ENCODE data around the gene C18orf63.

DNA sequence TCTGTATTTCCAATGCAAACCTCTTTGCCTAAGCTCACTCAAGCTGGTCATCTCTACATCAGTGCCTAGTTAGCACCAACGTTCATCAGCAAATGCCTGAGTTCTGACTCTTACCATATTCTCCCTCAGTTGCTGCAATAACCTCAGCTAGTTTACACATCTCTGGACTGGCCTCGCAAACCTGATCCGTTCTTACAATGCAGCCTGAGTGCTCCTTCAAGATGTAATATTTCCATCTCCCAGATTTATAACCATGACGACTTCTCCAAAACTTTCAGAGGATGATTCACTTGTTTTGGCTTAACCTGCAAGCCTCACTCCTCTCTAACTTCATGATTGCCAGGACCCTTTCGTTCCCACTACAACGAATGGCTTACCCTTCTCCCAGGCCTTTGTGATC is 71.7 kb downstream of the C18orf63 start:
- TF ChIP-seq, protein P1, sequence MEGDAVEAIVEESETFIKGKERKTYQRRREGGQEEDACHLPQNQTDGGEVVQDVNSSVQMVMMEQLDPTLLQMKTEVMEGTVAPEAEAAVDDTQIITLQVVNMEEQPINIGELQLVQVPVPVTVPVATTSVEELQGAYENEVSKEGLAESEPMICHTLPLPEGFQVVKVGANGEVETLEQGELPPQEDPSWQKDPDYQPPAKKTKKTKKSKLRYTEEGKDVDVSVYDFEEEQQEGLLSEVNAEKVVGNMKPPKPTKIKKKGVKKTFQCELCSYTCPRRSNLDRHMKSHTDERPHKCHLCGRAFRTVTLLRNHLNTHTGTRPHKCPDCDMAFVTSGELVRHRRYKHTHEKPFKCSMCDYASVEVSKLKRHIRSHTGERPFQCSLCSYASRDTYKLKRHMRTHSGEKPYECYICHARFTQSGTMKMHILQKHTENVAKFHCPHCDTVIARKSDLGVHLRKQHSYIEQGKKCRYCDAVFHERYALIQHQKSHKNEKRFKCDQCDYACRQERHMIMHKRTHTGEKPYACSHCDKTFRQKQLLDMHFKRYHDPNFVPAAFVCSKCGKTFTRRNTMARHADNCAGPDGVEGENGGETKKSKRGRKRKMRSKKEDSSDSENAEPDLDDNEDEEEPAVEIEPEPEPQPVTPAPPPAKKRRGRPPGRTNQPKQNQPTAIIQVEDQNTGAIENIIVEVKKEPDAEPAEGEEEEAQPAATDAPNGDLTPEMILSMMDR (IDR thresholded peaks at IDR 0.05; ENCODE audit: insufficient read depth, low read length, poor library complexity, severe bottlenecking) = no peak
- no peak for TF ChIP-seq EZH2phosphoT487 (conservative IDR thresholded peaks at IDR 0.05; ENCODE audit: low read length)

Measured in SU-DHL-6 (cell line).